Measurements from ENCODE around the gene SVOPL.

The SVOPL gene

DNA sequence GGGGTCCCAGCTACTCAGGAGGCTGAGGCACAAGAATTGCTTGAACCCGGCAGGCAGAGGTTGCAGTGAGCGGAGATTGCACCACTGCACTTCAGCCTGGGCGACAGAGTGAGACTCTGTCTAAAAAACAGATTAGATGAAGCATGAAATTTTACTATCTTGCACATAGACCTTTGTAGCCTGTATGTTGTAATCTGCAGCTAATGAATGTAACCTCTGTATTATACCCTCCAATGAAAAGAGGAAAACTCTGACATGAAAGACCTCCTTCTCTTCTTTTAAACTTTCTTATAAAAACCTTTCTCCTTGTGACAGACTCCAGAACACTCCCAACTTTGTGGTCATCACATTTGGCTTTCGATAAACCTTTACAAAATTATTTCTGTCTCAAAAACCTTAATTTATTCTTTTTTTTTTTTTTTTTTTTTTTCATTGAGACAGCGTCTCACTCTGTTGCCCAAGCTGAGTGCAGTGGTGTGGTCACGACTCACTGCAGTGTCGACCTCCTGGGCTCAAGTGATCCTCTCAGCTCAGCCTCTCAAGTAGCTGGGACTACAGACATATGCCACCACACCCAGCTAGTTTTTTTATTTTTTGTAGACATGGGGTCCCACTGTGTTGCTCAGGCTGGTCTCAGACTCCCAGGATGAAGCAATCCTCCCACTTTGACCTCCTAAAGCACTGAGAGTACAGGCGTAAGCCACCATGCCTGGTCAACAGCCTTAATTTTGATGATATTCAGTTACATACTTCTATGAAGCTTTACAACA, 97.4 kb downstream of the SVOPL start:
- DNase-seq, result no peak

DNA sequence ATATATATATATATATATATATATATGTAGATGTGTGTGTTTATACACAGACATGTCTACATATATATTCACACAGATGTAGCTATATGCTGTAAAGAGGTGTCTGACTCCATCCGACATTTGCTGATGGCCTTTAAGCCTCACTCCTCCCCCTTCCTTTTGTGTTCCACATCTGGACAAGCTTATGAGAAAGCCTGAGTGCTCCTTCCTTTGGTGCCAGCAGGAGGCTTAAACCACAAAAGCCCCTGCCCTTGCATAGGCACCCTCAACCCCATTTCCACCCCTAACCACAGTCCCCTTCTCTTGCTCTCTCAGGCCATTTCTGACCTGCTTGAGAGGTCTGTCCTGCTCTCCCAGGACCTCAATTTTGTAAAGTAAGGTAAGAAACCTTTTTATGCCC, 98.7 kb downstream of the SVOPL start:
- DNase-seq, result no peak

- no peak for DNase-seq
These were observed 105.7 kb downstream of the SVOPL start for GRCh38 chr7:138595454-138595853.

- DNase-seq, result no peak
These were observed 111.0 kb downstream of the SVOPL start for GRCh38 chr7:138590154-138590553.

GRCh38 chr7:138588986-138589385, 112.2 kb downstream of the SVOPL start:
- DNase-seq, result no peak

GRCh38 chr7:138587485-138587884, 113.7 kb downstream of the SVOPL start:
- no peak for DNase-seq

DNA sequence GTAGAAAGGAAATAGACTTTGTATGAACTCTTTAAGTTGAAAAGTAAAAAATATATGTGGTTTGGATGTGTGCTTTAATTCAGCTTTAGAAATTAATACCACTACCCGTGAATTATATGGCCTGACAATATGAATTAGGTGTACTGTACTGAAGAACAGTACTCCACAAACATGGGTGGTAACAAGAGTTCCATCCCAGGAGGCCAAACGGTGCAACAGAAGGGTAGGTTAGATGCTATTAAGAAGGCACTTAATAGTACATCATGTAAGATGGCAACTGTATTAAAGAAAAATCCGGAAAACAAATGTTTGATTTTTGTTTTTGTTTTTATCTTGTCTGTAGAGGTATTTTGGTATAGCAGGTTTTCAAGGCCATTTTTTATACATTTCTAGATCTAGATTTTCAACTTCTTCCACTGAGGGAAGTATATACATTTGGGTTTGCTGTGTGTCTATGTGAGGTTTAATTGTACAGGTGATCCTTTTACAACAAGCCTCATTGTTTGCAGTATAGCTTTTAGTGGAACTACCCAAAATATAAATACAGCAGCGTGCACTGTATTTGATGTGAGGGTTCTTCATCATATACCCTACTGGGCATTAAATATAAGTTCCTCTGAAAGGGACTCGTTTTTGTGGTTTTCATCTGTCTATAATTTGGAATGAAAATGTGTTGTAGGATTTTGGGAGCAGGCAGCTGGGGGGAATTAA, 115.7 kb downstream of the SVOPL start:
- no peak for DNase-seq

GRCh38 chr7:138584696-138585095, 116.5 kb downstream of the SVOPL start:
- DNase-seq, result no peak

DNA sequence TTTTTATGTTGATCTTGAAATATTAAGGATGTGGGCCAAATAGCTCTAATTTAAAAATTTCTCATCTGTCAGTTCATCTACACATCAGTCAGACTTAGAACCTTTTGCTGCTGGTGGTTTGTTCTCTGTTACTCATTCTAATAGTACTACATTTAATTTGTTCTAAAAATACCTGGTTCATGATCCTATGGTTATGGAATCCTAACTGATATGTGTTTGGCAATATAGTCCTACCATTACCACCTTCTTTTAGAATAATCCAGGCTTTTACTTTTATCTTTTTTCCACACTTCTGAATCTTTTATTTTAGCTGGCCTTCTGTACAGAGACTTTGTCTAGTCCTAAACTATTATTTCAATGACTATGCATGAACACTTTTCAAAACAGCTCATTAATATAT, 116.9 kb downstream of the SVOPL start:
- no peak for DNase-seq

GRCh38 chr7:138581065-138581464, 120.1 kb downstream of the SVOPL start:
- no peak for DNase-seq

GRCh38 chr7:138579671-138580070, 121.5 kb downstream of the SVOPL start:
- DNase-seq, result no peak

GRCh38 chr7:138579136-138579535, 122.0 kb downstream of the SVOPL start:
- no peak for DNase-seq

DNA sequence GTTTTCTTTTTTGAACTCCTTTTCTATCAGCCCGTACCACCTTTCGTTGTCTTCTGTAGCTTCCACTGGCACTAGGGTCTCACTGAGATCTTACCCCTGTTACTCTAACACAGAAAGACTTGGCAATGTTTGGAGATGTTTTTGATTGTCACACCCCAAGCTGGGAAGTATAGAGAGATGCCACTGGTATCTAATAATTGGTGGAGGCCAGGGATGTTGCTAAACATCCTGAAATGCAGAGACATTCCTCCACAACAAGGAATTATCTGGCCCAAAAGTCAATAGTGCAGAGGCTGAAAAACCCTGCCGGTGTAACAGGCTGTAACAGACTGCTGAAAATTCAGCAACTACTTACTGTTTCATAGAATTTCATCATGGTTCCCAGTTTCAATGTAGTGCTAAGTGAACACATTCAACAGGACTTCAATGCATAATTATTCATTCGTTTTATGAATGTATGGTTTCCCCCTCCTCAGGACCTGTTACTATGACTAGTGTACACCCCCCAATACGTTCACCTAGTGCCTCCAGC, 125.2 kb downstream of the SVOPL start:
- no peak for DNase-seq

- no peak for DNase-seq
These were observed 127.4 kb downstream of the SVOPL start for GRCh38 chr7:138573741-138574140.

DNA sequence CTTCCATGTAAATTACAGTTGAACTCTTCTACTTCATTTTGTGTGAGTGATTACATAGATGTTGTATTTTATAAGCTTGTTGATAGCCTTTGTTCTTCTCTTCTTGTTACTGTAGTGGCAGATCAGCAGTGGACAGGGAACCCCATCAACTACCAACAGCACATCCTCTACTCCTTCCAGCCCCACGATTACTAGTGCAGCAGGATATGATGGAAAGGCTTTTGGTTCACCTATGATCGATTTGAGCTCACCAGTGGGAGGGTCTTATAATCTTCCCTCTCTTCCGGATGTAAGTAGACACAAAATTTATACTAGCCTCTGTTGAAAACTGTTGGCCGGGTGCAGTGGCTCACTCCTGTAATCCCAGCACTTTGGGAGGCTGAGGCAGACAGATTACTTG, 130.4 kb downstream of the SVOPL start:
- DNase-seq, result no peak

DNA sequence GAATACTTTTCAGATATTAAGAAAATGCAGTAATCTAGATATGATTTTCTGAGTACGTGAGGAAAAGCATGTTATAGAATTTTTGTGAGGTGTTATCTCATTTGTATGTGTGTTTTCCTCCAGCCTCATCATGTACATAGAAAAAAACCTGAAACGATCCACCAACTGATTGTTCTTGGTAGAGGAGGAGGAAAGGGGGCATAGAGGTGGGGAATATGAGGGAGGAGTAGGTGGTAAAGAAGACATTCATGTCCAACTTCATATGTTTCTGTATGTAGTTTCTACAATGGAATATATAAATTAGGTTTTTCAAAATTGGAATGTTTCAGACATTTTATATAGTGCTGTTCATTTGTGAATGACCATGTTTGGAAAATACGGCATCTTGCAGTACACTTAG, 131.7 kb downstream of the SVOPL start:
- DNase-seq, result no peak

GRCh38 chr7:138568655-138569054, 132.5 kb downstream of the SVOPL start:
- no peak for DNase-seq

DNA sequence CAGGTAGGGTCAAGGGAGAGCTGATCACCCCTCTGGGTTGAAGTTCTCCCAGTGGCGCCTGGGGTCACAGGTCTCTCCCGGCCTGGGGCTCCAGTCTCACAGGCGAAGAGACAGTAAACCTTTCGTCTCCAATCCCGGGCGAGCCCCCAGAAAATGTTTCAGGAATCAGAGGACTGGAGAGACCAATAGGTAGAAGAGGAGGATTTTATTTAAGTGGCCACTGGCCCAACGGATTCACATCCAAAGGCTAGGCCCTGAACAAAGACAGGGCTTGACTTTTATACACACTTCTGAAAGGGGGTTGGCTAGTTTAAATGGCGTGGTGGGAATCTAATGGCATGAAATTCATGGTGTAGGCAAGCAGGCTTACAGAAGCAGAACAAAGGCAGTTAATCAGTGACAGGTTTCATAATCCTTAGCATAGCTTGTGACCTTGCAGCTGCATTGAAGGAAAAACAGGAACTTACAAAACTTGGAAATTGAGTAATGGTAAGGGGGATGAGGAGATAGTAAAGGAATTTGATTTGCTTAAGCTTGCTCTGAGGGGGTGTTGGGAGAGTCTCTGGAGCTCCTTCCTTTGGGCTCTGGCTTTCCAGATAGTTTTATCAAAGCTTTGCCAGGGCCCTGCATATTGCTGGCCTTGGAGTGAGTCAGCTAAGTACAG, 135.6 kb downstream of the SVOPL start:
- DNase-seq, result no peak

DNA sequence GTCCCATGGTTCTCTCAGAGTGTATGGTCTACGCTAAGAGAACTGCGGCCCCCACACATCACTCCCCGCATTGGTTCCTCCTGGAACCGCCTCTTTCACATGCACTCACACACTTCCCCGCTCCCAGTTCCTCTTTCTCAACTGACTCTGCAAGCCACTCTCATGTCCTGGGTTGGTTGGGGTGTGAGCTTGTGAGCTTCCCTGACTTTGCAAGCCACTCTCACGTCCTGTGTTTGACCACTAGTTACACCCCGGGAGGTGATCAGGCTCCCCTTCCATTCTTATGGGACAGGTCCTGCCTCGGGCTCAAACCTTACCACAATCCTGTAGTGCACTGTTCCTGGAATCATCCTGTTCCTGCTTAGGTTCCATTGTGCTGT, 136.1 kb downstream of the SVOPL start:
- no peak for DNase-seq

DNA sequence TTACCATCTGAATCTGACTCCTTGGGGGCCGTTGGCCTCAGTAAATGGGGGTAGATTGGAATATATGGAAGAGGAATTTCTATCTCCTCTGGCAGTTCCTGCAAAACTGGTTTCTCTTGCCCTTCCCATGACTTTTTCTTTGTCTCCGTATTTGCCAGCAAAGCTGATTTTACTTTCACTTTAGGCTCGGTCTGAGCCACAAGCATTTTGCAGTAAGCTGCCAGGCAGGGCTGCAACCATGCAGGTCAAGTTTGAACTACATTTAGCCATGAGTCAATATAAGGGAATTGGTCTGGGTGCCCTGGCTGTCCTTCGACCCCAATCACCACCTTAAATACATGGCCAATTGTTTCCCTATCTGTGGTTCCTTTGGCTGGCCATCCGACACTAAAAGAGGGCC, 136.8 kb downstream of the SVOPL start:
- DNase-seq, result no peak

- no peak for DNase-seq
These were observed 137.4 kb downstream of the SVOPL start for GRCh38 chr7:138563808-138564207.

DNA sequence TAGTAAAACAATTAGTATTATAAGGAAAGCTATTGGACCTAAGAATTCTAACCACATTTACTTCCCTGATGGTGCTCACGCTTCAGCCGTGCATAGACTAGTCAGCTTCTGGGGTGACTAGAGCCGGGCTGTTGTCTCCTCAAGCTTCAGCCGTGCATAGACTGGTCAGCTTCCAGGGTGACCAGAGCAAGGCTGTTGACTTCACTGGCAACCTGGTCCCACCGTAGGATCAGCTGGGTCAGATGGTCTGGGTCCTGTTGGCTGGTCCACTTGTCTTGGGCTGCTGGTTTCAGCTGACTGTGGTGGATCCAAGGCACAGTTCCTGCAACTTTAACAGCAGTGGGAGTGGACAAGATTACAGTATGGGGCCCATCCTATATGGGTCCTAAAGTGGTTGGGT, 141.7 kb downstream of the SVOPL start:
- no peak for DNase-seq

GRCh38 chr7:138556771-138557484, 144.2 kb downstream of the SVOPL start:
- no peak for DNase-seq
